Smooth muscle cell of bladder (primary cell): ENCODE data around the gene B3GNT2. TPM values are rescaled to one million over a fixed set of nuclear protein-coding genes. Genes with fewer than 3 reads are reported as not detected.

Experiments used
- total RNA-seq: library from RNA; depleted of rRNA; stranded (reverse); fragments of >200 nt; gene quantifications from 2 replicates; pipeline ENCODE4 v1.2.3, GENCODE V29; 2014

The B3GNT2 gene
- total RNA-seq: 15.2 and 15.9 TPM in 2 replicates

GRCh38 chr2:62195421-62196277 lies at the start of gene B3GNT2:
B3GNT2 (plus strand) TSS chr2:62196115; CDS start chr2:62222221, 26,106 bp downstream.

